GM04503 (cell line): ENCODE measurements around the gene ABI3BP.
"Not testable (repeated sequence)": the region's sequence is repeated elsewhere in the genome, so short reads cannot be mapped to it uniquely, and the experiment has no call there.

Experiments
- DNase-seq: peaks from one replicate; pipeline ENCODE4 v3.0.0-alpha.2; 2012; ENCODE audit warnings: low read depth

ABI3BP gene, protein sequence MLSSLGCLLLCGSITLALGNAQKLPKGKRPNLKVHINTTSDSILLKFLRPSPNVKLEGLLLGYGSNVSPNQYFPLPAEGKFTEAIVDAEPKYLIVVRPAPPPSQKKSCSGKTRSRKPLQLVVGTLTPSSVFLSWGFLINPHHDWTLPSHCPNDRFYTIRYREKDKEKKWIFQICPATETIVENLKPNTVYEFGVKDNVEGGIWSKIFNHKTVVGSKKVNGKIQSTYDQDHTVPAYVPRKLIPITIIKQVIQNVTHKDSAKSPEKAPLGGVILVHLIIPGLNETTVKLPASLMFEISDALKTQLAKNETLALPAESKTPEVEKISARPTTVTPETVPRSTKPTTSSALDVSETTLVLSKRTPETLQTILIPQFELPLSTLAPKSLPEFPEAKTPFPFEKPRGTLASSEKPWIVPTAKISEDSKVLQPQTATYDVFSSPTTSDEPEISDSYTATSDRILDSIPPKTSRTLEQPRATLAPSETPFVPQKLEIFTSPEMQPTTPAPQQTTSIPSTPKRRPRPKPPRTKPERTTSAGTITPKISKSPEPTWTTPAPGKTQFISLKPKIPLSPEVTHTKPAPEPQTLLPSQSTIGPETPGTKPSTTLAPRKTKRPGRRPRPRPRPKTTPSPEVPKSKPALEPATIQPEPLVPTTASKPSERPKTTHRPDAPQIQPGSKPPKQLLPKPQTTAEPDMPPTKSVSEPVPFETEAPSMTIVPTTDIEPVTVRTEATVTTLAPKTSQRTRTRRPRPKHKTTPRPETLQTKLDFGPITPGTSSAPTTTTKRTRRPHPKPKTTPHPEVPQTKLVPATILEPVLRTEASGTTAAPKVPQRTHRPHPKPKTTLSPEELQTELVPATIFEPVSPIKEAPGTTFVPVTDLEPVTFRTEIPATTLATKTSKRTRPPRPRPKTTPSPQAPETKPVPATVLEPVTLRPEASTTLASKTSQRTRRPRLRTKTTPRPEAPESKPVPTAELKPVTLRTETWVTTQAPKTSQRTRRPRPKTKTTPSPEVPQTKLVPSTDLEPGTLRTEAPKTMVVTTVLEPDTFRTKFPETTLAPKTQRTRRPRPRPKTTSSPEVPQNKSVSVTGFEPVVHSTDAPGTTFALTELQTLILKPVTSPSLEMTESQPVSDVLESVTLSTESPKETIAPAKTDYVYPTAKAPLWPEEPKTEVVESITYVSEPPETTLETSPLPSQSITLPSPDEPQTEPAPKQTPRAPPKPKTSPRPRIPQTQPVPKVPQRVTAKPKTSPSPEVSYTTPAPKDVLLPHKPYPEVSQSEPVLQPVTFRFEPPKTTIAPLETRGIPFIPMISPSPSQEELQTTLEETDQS (N-terminal part only)

DNA sequence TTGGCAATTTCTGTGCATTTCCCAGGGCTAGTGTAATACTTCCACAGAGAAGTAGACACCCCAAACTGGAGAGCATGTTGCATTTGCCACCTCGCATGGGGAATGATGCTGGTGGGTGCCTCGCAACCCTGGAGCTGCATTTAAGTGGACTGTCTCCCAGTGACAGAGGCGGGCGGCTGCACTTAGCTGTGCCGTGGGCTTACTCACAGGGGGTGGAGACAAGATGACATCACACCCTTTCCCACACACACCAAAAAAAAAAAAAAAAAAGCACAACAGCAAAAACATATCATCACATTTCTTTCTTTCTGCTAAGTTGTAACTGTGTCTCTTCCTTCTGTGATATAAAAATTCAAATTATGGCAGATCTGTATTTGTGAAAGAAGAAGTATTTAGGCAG lies at the start of gene ABI3BP:
ABI3BP (minus strand) TSS at position 113 of the 400 bp plus-strand sequence; CDS start at position 76, 37 bp downstream.
- no peak for DNase-seq

DNA sequence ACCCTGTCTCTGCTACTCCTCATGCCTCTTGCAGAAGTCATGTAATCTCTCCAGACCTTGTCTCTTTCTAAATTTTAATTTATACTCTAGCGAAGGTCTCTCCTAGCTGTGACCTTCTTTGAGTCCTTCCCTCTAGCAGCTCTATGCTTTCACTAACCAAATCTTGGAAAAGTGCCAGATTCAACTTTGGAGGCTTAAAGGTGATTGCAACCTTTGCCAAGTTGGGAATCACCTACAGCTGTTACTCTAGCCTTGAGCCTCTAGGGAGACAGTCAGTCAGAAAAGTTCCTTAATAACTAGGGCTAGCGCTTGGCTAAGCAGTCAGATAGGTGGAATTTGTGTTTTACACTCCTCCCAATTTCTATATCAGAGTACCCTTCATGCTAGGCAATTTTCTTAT lies 46.1 kb upstream of the ABI3BP start:
- no peak for DNase-seq

DNA sequence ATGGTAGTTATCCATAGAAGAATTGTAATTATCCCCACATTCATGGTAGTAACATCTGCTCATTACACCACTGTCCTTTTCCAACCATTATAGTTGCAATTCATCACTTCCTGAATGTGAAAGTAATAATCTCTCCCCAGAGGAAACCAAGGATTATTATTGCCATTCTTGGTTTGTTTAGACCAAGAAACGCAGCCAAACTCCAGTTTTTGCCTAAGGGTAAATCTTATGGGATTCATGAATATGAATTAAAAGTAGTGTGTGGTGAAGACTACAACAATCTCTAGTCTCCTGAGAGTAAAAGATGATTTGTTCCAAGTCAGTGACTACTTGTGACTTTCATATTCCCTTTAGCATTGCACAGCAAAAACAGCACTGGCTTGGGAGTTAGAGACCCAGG lies 45.7 kb upstream of the ABI3BP start:
- DNase-seq, result peak; percentile 77

DNA sequence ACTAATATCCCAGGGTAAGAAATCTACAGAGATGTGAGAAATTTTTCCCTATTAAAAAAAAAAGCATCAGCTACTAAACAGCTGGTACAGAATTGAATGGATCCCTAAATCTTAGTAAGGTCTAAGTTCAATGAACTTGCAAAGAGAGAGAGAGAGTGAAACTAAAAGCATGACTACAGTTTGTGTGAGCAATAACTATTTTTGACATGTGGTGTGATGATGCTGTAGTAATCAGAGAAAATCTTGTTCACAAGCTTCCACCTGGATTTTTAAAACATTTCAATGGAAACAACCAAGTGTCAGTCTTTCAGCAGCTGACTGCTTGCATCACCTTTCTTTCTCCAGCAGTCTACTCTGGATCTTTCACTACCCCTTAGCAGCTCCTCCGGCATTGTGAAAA lies 45.2 kb upstream of the ABI3BP start:
- DNase-seq, result no peak

DNA sequence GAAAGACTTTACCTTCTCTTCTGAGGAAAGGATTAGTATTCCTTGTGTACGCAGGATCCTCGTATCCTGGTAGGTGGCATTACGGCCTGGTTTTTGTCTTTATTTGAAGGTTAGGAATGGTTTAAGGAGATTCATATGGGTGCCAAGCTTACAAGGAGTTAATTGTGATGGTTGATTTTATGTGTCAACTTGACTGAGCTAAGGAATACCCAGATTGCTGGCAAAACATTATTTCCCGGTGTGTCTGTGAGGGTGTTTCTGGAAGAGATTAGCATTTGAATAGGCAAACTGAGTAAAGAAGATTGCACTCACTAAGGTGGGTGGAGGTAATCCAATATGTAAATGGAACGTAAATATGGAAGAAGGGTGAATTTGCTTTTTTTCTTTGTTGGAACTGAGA lies 44.4 kb upstream of the ABI3BP start:
- no peak for DNase-seq

DNA sequence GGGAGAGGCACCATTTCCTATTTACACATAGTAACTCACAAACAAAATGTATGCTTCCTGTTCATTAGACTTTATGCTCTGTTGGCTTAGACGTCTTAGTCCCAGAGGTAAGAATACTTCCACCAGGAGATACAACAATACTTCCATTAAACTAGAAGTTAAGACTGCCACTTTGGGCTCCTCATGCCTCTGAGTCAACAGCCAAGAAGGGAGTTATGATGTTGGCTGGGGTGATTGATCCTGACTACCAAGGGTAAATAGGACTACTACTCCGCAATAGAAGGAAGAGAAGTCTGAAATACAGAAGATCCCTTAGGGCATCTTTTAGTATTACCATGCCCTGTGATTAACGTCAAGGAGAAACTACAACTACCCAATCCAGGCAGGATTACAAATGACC lies 43.5 kb upstream of the ABI3BP start:
- no peak for DNase-seq

DNA sequence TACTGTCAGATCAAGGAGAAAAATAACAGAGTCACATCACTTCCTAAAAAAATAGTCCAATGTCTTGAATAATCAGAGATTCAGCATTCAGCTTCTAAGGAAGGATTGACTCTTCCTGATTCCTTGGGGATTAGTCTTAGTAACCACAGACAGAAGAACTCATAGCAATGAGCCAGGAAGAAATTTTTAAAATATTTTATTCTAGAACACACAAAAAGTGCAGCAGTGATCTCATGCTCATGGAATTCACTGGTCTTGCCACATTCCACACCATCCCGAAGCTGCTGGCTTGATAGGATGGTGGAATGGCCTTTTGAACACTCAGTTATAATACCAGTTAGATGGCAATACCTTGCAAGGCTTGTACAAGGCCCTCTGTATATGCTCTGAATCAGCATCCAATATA lies 43.0 kb upstream of the ABI3BP start:
- peak; percentile 97 for DNase-seq

DNA sequence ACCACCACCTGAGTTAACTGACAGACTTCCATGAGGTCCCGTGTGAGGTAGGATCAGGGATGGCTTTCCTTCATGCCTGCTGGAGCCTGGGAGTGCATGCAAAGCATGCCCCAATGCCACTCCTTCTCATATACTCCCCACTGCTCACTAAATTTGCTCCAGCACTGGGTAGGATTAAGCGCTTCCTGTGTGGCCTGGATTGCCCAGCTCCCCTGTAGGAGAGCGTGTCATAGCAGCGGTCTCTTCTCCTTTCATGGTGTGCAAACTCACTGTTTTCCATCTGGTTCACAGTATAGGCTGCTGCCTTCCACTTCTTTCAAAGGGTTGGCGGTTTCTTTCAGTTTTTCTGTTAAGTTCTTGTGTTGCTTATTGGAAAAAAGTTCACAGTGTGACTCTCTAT lies 34.1 kb upstream of the ABI3BP start:
- no peak for DNase-seq

DNA sequence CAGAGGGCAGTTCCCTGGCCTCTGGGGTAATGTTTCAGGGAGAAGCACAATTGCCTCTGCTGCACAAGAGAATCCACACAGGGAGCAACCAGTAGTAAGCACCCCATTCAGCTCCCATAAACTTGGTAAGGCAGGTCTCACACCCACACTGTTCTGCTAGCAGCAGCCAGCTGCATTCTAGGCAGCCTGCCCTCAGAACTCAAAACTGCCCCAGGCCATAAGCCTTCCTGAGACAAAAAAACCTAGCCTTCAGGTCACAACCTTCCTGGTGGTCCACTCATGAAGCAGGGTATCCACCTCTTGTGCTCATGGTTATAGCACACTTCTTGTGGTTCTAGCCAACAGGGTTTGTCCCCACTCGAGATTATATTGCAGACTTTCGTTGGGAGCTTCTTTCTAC lies 33.7 kb upstream of the ABI3BP start:
- no peak for DNase-seq

DNA sequence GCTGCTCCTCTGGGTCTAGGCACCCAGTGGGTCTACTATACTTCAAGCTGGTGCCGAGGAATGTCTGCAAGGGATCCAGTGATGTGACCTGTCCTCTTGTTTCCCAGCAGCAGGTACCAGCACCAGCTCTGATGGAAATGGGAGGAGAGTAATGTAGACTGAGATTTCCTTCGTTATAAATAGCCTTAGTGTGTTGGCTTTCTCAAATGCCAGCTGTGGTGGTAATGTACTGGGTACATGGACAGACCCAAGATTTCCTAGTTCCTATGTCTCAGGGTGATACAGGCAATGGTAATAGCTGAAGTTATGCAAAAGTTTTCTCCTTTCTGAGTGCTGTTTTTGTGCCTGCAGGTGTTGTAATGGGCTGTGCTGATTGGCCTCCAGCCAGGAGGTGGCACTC lies 33.0 kb upstream of the ABI3BP start:
- no peak for DNase-seq

DNA sequence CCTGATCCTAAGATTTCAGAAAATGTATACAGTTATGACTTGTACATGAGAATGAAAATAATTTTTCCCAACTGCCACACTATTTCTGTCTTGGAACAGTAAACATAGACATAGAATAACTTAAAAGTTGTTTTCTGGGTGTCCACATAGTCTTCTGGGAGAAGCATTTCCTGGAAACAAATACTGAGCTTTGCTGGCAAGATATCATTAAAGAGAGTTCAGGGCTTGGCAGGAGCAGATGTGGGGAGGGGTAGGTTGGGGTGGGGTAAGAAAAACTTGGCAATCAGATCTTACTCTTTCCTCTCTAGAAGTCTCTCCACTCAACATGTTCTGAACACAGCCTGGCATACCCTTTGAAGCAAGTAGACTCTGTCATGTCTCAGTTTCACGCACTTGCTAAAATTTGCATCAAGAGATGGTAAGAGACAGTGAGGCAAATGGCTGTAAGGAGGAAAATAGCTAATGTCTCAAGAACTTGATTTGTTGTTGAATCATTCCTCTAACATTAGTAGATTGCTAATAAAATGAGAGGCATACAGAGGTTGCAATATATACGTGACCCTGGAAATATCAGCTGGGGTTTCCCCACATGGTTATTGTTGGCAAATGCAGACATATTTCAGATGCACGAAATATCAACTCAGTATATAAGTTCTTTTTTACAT lies 27.3 kb upstream of the ABI3BP start:
- no peak for DNase-seq

DNA sequence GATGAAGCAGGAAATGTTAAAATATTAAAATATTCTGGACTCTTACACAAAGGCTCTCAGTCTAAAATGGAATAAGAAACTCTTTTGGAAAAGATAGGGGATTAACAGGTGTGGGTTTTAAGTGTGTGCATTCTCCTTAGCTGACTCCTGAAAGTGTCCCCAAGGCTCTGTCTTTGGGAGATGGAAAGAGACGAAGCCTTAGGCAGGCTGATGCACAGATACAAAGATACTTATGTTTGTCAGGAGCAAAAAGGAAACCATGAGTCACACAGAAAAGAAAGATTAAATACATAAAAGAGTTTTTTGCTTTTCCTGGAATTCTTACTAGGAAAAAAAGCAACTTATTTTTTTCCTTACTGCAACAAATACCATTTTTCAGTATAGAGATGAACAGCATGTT lies 23.8 kb upstream of the ABI3BP start:
- no peak for DNase-seq

DNA sequence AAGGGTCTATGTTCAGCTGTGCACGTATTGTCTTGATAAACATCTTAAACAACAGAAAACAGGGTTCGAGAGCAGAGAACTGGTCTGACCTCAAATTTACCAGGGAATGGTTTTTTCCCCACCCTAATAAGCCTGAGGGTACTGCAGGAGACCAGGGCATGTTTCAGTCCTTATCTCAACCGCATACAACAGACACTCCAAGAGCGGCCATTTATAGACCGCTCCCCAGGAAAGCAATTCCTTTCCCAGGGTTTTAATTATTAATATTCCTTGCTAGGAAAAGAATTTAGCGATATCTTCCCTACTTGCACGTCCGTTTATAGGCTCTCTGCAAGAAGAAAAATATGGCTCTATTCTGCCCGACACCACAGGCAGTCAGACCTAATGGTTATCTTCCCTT lies 19.1 kb upstream of the ABI3BP start:
- DNase-seq, result not testable (repeated sequence)

DNA sequence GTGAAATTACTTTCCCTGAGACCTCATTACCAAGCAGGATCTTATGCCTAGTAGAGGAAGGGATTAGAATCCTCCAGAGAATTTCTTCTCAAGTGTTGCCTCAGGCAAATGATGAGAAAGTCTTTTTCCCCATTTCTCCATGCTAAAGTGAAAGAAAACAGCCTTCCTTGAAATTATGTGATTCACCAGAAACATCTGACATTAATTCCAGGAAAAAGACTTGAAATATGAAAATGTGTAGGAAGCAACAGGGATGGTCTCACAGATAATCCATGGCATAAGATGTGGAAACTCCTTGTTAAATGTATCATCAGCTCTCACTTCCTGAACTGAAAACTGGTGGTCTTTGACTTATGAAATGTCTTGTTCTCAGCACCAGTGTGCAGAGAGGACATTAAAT lies 17.9 kb upstream of the ABI3BP start:
- DNase-seq, result peak; percentile 74

DNA sequence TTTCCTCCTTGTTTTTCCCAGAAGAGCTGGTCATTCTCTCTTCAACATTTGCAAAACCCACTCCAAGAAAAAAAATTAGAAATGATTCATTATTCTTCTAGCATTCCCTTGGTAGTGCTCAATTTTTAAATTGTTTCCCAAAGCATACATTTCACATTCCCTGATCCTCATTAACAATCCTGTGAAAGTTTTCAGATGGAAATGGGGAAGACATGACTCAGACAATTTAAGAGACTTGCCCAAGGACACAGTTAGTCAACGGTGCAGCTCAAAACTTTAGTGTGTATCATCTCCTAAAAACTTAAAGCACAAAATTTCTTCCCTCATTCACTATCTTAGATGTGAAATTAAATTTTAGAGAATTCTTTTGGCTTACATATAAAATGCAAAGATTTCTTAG lies 17.1 kb upstream of the ABI3BP start:
- DNase-seq, result peak; percentile 94

DNA sequence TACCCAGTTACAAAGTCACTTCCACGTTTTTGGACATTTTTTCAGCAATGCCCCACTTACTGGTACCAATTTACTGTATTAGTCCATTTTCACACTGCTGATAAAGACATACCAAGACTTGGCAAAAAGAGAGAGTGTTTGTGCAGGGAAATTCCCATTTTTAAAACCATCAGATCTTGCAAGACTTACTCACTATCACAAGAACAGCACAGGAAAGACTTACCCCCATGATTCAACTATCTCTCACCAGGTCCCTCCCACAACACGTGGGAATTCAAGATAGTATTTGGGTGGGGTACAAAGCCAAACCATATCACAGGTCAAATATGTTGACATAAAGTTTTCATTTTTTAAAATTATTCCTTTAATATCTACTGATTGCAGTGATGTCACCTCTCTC lies 16.2 kb upstream of the ABI3BP start:
- no peak for DNase-seq

DNA sequence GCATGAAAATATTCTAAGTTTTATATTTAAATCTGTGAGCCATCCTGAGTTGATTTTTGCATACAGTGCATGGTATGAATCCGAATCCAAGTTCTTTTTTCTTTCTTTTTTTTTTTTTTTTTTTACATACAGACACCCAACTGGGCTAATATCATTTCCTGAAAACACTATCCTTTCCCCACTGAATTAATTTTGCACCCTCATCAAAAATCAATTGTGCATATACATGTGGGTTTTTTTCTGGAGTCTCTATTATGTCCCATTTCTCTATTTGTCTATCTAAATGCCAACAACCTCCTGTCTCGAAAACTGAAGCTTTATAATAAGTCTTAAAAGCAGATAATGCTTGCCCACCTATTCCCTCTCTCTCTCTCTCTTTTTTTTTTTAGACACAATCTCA lies 5.9 kb upstream of the ABI3BP start:
- DNase-seq, result no peak

DNA sequence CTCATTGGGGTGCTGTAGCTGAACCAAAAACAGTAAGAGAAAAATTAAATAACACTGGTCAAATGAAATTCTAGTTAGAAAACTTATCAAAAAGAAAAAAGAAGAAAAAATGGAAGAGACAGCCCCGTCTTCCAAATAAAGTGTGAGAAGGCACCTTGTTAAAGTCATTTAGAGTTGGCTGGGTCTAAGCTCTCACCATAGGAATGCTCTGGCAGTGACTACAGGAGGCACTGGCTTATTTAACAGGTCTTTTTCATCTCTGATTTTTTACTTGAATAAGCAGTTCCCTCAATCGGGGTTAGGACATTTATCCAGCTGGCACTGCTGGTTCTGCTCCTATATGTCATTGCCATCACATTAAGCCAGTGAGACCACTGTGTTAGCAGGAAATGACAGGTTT lies 1.6 kb upstream of the ABI3BP start:
- no peak for DNase-seq

DNA sequence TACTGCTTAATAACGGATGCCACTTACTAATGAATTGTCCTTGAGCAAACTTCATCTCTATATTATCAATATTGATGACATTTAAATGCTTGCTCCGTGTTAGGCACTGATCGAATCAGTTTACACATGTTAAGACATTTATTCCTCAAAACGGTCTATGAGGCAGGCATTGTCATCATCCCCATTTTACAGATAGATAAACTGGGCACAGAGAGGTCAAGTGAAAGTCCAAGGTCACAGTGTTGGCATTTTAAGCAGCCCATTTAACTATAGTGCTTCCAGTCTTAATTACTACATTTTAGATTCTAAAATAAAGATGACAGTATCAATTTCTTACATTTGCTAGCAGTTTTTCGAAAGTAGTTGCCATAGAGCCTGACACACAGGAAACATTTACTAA lies 966 bp upstream of the ABI3BP start:
- DNase-seq, result no peak

DNA sequence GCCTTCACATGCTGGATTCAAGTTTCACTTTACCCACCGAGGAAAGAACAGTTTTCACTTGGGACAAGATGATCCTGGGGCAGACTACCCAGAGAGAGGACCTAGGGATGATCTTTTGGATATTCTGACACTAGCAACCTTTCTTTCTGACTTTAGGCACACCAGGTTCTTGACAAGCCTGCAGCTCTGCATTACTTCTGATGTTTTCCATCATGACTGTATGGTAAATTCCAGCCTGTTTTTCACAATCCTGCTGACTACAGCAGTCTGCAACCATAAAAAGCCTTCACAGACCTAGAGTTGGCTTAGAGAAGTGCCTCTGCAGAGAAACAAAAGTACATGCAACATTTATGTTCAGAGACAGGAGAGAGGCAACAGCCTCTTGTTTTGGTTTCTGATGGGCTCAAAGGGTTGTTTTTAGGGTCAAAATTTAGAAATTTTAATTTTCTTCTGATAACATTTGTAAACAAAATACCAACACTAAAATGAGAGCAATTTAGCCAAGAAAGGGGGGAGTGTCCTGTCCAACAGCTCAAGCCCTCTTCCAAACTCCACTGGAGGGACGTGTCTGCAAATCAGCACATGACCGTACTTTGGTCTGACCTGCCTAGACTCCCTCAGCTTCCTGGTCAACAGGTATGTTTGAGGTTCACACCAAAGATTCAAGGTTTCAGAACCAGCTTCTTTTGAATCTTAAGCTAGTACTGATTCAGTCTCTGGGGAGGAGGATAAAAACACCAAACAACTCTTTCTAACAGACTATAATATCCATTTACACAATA lies 799 bp downstream of the ABI3BP start:
- DNase-seq, result no peak

DNA sequence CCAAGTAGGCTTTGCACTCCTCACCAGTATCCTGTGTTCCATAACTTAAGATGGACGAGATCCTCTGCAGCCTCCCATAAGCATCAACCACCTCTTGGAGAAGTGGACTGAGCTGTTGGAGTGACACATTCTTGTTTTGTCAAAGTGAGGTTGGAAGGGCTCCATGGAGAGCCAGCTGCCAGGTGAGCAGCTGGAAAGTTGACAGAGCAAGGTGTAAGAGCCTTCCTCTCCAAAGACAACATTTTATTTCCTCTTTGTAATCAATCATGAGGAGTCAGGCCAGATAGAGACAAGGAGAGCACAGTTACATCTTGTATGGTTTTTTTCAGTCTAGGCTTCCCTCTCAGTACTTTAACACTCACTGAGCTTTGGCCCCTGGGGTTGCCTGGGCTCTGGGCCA lies 5.1 kb downstream of the ABI3BP start:
- no peak for DNase-seq
